VCaP (cell line): Measurements from ENCODE around the gene PRSS8.
"Not testable (repeated sequence)": the region's sequence is repeated elsewhere in the genome, so short reads cannot be mapped to it uniquely, and the experiment has no call there.

Experiments used
- H3K27ac ChIP-seq: fragments of 450-650 bp; 2 replicates; pipeline ENCODE4 v1.5.1; 2017
- CTCF ChIP-seq: fragments of 450-650 bp; conservative IDR thresholded peaks from 2 replicates; pipeline ENCODE4 v1.5.1; 2017; ENCODE audit warnings: mild to moderate bottlenecking, moderate library complexity

PRSS8 gene

DNA sequence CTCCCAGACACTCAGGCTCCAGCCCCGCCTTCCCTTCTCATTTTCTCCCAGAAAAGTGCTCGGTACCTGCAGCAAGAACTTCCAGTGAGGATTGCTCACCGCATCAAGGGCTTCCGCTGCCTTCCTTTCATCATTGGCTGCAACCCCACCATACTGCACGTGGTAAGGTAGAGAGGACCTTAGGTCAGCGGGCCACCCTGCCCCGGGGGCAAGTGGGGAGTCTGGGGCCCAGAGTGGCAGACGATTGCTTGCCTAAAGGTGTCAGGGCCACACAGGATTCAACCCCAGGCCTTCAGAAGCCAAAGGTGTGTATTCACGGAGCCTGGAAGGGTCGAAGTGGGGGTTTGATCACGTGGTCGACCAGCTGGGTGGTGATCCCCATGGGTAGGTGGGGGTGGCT is 25.9 kb downstream of the PRSS8 start:
- no peak for TF ChIP-seq CTCF
- H3K27ac ChIP-seq: no peak overlapping the region

DNA sequence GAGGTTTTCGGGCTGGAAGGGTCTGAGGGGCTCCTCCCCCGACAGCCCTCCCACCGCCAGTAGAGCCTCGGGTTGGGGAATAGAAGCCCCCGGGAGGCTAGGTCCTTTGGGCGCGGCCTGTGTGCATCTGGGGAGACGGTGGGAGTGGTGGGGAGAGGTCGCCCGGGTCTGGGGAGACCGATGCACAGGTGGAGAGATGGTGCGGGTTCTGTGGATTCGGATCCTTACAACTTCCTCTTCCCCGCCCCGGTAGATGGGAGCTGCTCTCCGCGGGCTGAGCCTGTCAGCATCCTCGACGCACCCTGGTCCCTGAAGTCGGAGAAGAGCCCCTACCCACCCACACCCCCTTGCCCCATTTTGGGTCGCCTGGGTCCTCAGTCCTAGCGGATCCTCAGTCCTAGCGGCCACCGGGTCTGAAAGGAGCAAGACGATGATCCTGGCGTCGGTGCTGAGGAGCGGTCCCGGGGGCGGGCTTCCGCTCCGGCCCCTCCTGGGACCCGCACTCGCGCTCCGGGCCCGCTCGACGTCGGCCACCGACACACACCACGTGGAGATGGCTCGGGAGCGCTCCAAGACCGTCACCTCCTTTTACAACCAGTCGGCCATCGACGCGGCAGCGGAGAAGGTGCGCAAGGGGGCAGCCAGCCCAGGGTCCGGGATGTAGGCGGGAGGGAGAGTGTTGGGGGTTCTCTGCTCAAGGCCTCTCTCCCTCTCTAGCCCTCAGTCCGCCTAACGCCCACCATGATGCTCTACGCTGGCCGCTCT is 26.6 kb downstream of the PRSS8 start:
- no peak for TF ChIP-seq CTCF
- H3K27ac ChIP-seq: peak overlapping the region; percentile 73; the same call in 1 of the 2 replicates

DNA sequence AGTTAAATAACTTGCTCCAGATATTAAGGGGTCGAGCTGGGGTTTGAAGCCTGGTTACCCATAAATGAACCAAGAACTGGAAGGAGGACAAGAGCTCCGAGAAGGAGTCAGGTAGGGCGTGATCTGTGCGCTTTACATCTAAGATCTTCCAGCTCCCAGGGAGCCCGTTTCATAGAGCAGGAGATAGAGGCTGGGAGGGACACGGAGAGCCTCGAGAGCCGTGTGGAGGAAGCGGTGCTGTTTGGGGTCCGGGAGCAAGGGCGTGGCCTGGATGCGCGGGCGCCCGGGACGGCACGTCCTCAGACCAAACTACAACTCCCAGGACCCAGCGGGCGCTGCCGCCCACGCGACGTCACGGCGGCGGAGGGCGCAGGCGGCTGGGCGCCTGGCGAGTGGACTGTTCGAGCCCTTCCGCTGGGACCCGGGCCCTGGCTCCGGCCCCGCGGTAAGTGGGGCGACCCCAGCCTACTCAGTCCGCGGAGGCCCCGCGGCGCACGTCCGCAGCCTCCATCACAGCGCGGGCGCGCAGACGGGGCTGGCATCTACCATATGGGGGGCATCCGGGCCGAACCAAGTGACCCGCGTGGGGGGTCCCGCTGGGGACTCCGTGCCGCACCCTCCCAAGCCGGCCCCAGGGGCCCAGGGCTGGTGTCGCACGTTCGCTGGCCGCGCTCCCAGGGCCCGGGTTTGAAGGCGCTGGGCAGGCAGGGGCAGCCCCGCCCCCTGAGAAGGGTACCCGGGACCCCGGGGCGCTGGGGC is 27.3 kb downstream of the PRSS8 start, which contains the start of gene BCKDK:
TSS of gene BCKDK (plus strand) at position 352 of the 759 bp plus-strand sequence. CDS start 838 bp downstream, outside the sequence.
- peak within 1 kb of the TSS; percentile 73; the same call in 1 of the 2 replicates for H3K27ac ChIP-seq
- no peak for TF ChIP-seq CTCF

- H3K27ac ChIP-seq: no peak overlapping the region
- no peak for TF ChIP-seq CTCF
Observed at GRCh38 chr16:31107465-31107867, 28.1 kb downstream of the PRSS8 start.

DNA sequence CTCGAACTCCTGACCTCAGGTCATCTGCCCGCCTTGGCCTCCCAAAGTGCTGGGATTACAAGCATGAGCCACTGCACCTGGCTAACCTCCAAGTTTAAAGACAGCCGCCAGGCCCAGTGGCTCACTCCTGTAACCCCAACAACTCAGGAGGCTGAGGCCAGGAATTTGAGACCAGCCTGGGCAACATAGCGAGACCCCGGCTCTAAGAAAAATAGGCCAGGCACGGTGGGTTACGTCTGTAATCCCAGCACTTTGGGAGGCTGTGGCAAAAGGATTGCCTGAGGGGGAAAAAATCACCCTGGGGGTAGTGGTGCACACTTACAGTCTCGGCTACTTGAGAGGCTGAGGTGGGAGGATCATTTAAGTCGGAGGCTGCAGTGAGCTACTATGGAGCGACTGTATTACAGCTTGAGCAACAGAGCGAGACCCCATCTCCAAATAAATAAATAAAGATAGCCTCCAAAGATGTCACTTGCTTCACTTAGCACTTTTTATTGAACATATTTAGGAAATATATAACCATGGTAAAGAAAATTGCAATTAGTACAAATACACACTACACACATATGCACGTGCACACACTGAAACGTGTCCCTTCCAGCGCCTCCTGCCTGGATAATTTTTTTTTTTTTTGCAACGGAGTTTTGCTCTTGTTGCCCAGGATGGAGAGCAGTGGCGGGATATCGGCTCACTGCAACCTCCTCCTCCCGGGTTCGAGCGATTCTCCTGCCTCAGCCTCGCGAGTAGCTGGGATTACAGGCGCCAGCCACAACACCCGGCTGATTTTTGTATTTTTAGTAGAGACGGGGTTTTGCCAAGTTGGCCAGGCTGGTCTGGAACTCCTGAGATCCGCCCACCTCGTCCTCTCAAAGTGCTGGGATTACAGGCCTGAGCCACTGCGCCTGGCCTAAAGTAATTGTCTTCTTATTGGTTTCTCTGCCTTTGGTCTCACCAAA is 28.7 kb downstream of the PRSS8 start:
- no peak for TF ChIP-seq CTCF
- H3K27ac ChIP-seq: no peak overlapping the region

DNA sequence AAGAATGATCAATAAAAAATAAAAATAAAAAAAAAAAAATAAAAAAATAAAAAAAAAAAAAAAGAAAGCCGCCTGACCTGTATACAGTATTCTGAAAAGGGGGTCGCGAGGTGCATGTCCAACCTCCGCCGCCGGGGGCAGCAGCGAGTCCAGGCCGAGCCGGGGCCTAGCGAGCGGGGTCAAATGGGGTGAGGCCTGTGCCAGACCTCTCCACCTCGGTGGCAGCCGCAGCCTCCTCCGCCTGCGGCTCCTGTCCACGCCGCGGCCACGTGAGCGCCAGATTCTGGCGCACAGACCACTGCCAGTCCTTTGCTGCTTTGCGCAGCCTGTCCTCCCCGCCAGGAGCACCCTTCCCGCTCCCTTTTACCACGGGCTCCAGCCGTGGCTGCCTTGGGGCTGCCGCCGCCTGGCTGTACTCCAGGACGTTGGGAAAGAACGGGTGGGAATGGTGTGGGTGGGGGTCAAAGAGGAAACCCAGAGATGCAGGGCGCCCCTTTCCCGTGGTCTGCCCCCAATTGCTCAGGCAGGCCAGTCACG is 29.8 kb downstream of the PRSS8 start:
- peak overlapping the region; percentile 31; the same call in 1 of the 2 replicates for H3K27ac ChIP-seq
- peak; percentile 83 for TF ChIP-seq CTCF

DNA sequence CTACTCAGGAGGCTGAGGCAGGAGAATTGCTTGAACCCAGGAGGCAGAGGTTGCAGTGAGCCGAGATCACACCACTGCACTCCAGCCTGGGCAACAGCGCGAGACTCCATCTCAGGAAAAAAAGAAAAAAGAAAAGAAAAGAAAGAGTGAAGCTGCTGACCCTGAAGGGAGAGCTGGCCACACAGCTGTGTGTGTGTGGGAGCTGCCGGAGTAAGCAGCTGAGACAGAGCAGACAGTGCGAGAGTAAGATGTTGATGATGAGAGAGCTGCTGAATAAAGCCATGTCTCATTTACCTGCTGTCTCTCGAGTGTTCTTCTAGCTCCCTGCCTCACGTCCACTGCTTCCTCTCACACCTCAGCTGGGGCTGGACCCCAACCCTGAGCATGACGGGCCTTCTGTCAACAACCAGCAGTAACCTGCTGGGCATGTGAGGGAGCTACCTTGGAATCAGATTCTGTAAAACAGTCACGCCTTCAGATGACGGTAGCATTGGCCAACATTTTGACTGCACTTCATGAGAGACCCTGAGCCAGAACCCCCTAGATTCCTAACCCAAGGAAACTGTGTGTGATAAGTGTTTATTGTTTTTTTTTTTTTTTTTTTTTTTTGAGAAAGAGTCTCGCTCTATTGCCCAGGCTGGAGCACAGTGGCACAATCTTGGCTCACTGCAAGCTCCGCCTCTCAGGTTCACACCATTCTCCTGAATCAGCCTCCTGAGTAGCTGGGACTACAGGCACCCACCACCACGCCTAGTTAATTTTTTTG is 34.5 kb downstream of the PRSS8 start:
- not testable (repeated sequence) for H3K27ac ChIP-seq
